ENCODE data around the gene UTS2B.

The UTS2B gene, protein sequence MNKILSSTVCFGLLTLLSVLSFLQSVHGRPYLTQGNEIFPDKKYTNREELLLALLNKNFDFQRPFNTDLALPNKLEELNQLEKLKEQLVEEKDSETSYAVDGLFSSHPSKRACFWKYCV

GRCh38 chr3:191329654-191330529 is at the start of gene UTS2B:
TSS of gene UTS2B (minus strand) at chr3:191330526. CDS start at chr3:191282189, 48,337 bp downstream.
- peak; percentile 75 for DNase-seq

DNA sequence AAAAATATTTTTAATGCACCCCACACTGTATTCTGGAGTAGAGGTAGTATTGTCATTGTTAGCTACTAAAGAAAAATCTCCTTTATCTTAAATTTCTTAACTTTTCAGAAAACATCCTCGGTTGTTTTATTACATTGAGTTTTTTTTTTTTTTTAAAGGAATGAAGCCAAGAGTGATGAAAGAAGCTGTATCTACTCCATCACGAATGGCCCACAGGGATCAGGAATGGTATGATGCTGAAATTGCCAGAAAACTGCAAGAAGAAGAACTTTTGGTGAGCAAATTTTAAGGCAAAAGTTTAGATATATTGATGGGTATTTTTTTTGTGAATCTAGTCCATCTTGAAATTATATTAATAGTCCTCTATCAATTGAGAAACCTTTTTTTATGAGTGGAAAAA is 49.7 kb upstream of the UTS2B start:
- no peak for DNase-seq

GRCh38 chr3:191379446-191379845 is 49.1 kb upstream of the UTS2B start:
- DNase-seq, result no peak

DNA sequence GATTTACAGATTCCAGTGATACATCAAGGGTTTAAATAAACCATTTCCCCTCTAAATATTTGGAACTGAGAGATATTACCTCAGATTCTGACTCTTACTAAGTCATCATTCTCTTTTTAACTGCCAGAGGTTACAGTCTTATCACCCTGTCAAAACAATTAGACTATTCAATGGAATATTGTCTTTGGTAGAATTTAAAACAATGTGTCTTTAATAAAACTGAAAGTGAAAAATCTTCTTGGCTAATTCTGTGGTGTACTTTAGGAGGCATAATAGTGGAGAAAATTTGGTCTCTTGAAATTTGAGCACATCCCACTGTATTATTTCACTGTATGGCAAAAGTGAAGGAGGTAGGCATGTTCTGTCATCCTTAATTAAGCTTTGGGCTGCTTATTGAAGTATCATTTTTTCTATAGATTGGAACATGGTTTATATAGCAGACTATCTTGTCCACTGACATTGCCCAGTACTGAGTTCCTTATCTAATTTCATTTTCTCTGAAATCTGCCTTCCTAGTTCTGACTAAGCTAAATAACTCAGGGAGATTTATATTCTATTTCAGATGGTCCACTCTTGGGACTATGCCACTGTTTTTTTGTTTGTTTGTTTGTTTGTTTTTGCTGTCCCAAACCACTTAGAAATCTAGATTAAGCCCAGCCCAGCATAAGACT is 48.0 kb upstream of the UTS2B start:
- no peak for DNase-seq

DNA sequence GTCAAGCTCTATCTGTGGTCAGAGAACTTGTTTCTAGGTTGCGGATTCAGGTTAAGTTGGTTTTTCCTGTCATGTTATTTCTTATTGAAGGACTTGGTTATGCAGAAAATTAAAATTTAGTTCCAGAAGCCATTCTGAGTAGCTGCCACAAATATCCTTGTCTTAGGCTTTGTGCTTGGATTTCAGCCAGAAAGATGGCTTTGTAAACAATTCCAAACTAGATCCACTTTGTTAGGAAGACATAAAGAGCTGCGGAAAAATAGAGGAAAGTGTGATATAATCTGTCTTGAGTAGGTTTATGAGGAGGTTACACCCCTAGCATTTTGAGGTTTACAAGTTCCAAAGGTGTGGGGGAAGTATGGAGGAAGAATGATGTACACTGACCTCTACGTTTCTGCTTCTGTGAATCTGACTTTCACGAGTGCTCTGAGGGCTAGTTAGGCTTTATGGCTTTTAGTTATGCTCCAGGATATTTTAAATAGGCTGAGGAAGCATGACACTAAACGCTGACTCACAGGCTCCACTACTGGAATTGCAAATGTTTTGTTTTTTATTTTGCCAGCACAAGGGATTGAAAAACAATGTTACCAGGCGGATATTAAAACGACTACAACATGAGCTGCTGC is 46.3 kb upstream of the UTS2B start:
- DNase-seq, result peak; percentile 30

- DNase-seq, result no peak
These were observed 43.0 kb upstream of the UTS2B start for GRCh38 chr3:191373327-191373726.

- DNase-seq, result no peak
These were observed 41.8 kb upstream of the UTS2B start for GRCh38 chr3:191372122-191372521.

DNA sequence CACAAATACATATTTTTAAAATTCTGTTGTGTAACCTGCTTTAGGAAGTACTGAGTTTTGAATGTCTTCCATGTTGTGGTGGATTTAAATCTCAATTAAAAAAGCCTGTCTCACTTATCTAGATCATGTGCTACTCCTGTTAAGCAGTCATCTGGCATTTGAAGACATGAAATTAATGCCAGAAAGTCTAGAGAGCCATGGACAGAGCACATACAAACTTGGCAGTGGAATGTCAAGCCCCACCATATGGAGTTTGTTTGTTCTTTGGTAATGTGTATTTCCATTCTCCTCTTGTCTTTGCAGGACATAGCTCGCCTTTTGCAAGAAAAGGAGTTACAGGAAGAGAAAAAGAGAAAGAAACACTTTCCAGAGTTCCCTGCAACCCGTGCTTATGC is 39.3 kb upstream of the UTS2B start:
- no peak for DNase-seq

GRCh38 chr3:191368755-191369615 is 38.7 kb upstream of the UTS2B start:
- no peak for DNase-seq

DNA sequence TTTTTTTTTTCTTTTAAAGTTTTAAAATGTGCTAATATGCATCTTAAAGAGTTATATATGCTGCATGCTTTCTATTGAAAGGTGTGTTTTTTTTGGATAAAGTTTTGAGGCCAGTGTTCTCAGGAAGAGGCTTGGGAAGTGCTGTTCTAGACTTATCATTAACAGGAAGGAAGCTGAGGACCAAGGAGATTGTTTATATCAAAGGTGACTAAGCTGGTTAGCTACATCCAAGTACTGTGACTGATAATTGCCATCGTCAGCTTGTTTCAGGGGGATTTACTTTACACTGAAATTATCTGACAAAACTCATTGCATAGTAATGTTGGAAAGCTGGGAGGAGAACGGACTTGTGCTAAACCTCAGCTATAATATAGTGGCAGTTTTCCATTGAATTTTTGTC is 36.3 kb upstream of the UTS2B start:
- DNase-seq, result no peak

DNA sequence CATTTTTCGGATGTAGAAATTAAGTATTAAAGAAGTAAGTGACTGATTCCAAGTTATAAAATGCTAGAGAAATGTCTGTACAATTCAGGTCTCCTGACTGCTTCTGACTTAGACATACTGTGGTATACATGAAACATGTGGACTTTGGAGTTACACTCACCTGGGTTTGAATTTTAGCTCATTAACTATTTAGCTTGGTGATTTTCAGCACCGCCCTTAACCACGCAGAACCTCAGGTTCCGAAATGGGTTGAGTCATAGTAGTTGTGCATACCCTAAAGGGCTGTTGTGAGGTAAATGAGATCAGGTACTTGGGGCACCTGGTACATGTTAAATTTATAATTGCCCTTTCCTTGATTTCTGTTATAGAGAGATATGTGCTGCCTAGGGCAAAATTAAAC is 32.9 kb upstream of the UTS2B start:
- DNase-seq, result no peak

DNA sequence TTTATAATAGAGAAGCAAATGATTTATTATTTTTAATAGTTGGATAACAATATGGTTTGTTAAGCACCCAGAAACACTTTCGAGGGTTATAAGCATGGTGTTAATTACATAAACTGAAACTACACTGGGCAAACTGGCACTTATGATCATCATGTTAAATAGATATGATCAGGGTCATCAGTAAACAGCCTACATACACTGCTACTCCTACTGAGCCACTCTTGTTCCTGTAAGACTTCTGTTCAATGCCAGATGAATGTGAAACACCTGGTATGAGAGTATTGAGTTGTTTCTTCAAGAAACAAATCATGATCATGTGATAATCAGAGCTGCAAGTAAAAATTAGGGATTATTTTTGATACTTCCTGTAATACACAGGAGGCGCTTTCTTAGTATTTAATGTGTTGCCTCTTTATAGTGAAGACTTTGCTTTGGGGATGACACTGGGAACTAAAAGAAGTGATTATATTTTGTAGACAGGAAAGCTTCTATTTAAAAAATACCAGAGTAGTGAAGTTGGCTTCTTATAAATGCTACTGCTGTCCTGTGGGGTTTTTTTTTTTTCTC is 32.3 kb upstream of the UTS2B start:
- DNase-seq, result no peak

DNA sequence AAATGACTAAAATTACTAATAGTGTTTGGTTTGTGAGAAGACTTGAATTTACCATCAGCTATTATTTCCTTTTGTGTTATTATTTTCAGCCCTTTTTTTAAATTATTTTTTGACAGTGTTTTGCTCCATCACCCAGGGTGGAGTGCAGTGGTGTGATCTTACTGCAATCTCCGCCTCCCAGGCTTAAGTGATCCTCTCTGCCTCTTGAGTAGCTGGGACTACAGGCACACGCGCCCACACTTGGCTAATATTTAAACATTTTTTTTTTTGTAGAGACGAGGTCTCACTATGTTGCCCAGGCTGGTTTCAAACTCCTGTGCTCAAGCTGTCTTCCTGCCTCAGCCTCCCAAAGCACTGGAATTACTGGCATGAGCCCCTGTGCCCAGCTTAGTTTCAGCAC is 31.7 kb upstream of the UTS2B start:
- DNase-seq, result no peak

- DNase-seq, result no peak
These were observed 31.1 kb upstream of the UTS2B start for GRCh38 chr3:191361456-191361855.

DNA sequence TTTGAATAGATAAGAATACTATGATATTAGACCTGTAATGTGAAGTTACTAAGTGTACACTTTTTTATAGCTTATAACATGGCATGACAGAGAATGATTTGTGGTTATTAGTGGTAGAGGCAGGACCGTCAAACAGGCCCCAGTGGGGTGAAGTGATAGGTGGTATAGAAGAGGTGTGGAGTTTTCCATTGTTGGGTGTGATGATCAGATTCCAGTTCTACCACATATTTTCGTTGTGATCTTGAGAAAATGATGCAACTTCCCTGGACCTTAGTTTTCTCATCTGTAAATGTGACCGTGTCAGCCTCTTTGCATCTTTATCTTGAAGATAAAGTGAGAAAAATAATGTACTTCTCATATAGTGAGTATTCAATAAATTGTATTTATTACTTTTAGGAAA is 30.3 kb upstream of the UTS2B start:
- DNase-seq, result no peak

DNA sequence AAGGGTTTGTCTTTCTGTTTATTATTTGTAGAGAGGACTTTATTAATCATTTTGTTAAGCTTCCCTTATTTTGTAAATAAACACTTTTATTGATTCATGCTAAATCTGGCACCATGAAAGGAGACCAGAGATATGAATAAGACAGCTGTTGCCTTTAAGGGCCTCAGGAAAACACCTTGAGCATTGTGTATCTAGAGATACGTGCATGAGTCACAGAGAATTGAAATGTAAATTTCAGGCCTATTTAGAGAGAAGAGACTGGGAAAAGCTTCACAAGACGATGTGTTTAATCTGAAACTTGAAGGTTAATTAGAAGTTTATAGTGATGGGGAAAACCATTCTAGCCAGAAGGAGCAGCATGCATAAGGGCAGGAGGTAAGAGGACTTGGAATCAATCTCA is 28.6 kb upstream of the UTS2B start:
- DNase-seq, result no peak

DNA sequence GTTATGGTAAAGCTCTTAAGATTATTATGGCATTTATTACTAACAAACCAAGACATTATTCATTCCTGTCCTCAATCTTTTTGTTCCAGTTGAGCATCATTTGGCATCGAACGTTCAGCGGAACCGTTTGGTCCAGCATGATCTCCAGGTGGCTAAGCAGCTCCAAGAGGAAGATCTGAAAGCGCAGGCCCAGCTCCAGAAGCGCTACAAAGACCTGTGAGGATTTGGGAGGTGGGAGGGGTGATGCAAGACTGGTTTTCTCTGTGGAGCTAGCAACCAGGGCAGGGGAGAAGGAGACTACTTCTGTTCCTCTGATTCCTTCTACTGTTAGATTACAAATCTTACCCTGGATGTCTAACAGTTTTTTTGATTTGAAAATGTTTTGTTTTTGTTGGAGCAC is 27.6 kb upstream of the UTS2B start:
- DNase-seq, result no peak

- DNase-seq, result peak; percentile 49
These were observed 26.5 kb upstream of the UTS2B start for GRCh38 chr3:191356631-191357439.

- DNase-seq, result no peak
These were observed 25.1 kb upstream of the UTS2B start for GRCh38 chr3:191355406-191355805.

DNA sequence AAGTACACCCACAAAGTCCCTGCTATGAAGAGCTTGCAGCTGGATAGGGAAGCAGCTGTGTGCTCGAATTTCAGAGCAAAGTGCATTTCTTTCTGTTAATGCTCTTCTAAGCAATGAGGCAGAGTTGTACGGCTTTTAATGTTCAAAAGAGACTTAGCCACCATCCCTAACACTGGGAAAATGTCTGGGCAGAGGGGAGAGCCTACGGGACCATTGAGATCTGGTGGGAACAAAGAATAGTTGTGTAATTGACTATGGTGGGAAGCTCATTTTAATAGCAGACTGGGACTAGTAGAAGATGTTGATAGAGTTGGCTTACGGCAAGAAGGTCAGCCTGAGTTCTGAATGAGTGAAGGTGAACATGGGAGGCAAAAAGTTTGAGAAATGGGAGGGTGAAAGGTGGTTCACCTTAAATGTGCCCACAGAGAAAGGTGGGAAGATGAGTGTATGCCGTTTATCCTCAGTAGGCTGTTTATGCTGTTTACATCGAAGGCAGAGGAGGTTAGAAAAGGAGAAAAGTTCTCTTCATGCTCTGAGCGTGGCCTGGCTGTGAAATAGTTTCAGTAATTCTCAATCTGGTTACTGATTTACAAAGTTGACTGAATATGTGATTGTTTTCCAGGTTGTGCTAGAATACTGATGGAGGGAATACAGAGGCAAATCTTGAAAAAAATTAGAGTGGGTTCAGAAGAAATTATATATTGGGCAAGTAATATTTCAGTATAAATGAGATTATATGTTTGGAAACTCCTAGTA is 22.9 kb upstream of the UTS2B start:
- DNase-seq, result no peak

GRCh38 chr3:191352014-191352413 is 21.7 kb upstream of the UTS2B start:
- no peak for DNase-seq

Data from left hindlimb (tissue), 1 donor.